HG02610 (cell line): ENCODE measurements around the gene NARS2.
"Not testable (repeated sequence)": the region's sequence is repeated elsewhere in the genome, so short reads cannot be mapped to it uniquely, and the experiment has no call there.

Experiments used
- ATAC-seq: cut with Tn5 transposase; IDR thresholded peaks from one replicate; pipeline ENCODE4 v1.9.1; 2021; ENCODE audit warnings: mild to moderate bottlenecking, moderate library complexity; ENCODE audit not compliant: unreplicated experiment

The NARS2 gene

GRCh38 chr11:78493413-78493975, 81.2 kb downstream of the NARS2 start:
- no peak for ATAC-seq

DNA sequence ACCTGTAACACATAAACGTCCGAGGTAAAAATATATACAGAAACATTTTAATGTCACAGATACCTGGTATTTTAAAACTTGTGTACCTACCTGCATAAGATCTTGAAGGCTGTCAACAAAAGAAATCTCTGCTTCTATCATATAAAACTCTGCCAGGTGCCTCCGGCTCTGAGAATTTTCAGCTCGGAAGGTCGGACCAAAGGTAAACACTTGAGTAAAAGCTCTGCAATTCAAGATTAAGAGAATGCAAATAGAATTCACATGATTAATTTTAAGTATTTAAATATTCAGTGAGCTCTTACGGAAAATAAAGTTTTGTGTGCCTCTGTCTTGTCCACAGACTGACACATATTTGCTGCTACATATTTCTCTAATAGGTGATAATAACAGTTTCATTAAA, 81.7 kb downstream of the NARS2 start:
- no peak for ATAC-seq

DNA sequence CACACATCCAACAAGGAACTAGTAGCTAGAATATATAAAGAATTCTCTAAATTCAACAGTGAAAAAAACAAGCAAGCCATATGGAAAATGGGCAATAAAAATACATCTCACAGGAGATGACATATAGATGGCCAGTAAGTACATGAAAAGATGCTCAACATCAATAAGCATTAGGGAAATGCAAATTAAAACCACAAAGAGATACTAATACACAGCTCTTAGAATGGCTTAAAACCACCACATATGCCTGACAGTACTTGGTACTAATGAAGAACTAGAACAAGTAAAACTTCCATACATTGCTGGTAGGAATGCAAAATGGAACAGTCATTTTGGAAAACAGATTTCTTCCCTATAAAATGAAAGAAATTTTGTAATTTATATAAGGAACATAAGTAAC, 85.5 kb downstream of the NARS2 start:
- ATAC-seq, result peak; percentile 49

GRCh38 chr11:78478536-78478935, 96.1 kb downstream of the NARS2 start:
- ATAC-seq, result no peak

GRCh38 chr11:78476066-78476465, 98.6 kb downstream of the NARS2 start:
- no peak for ATAC-seq

GRCh38 chr11:78474451-78474850, 100.2 kb downstream of the NARS2 start:
- no peak for ATAC-seq

DNA sequence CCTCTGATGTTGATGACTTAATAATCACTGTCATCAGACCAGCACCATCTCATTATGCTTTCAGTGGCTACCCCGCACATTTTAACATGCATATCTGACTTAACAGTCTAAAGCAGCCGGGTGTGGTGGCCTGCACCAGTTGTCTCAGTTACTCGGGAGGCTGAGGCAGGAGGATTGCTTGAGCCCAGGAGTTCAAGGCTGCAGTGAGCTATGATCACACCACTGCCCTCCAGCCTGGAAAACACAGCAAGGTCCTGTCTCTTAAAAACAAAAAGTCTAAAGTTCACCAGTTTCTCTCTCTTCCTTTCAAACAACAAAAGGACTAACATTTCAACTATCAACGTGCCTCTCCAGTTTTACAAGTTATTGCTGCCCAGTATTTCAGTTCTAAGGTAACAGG, 101.8 kb downstream of the NARS2 start:
- ATAC-seq, result no peak

GRCh38 chr11:78472382-78472781, 102.3 kb downstream of the NARS2 start:
- no peak for ATAC-seq

- no peak for ATAC-seq
These were observed 103.7 kb downstream of the NARS2 start for GRCh38 chr11:78470861-78471442.

- no peak for ATAC-seq
These were observed 104.8 kb downstream of the NARS2 start for GRCh38 chr11:78469896-78470295.

DNA sequence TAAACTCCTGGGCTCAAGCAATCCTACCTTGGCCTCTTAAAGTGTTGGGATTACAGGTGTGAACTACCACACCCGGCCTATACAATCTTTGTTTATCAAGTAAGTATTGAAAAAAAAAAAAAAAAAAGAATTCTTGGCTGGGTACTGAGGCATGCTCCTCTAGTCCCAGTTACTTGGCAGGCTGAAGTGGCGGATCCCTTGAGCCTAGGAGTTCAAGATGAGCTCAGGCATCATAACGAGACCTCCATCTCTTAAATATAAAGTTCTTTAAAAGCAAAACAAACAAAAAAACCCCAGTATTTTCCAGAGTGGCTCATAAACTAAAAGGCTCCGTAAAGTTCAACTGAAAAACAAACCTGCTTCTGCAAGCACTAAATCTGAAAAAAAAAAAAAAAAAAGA, 106.7 kb downstream of the NARS2 start:
- no peak for ATAC-seq

GRCh38 chr11:78467370-78467769, 107.3 kb downstream of the NARS2 start:
- no peak for ATAC-seq

DNA sequence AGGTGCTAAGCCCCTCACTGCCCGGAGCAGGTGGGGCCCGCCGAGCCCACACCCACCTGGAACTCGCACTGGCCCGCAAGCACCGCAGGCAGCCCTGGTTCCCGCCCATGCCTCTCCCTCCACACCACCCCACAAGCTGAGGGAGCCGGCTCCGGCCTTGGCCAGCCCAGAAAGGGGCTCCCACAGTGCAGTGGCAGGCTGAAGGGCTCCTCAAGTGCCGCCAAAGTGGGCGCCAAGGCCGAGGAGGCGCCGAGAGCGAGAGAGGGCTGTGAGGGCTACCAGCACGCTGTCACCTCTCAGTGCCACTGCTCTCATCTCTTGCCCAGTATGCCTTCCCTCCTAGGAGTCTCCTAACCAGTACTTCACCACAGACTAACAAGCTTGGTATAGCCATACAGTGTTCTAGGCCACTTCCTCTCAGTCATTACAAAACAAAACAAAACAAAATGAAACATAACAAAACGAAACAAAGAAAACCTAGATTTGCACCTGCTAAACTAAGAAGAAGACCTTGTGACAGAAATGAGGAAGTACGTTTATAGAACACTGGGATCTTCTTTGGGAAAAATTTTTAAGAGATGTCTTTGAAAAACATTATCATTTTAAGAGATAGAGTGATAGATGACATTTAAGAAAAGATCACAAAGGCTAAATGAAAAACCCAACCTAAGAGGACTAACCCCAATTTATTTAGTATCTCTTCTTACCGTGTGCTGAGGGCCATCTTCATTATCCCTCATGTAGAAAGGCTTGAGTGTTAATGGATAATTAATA, 109.3 kb downstream of the NARS2 start:
- peak; percentile 99 for ATAC-seq

GRCh38 chr11:78464787-78465168, 109.9 kb downstream of the NARS2 start:
- not testable (repeated sequence) for ATAC-seq

GRCh38 chr11:78460471-78460870, 114.2 kb downstream of the NARS2 start:
- ATAC-seq, result no peak

- no peak for ATAC-seq
These were observed 114.9 kb downstream of the NARS2 start for GRCh38 chr11:78459738-78460137.

DNA sequence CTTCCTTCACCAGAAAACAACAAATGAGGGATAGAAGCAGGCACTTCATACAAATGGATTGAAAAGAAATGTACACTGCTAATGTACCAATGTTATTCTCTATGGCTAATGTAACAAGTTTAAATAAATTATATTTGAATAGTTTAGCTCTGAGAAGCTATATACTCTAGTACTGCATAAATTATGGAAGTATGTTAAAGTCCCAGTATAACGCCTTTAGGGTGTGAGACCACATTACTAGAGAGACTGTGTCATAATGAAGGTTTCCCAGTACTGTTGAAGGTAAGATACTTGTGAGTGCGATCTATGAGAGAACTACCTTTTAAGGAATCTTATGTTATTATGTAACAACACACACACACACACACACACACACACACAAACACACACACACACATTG, 117.2 kb downstream of the NARS2 start:
- no peak for ATAC-seq

DNA sequence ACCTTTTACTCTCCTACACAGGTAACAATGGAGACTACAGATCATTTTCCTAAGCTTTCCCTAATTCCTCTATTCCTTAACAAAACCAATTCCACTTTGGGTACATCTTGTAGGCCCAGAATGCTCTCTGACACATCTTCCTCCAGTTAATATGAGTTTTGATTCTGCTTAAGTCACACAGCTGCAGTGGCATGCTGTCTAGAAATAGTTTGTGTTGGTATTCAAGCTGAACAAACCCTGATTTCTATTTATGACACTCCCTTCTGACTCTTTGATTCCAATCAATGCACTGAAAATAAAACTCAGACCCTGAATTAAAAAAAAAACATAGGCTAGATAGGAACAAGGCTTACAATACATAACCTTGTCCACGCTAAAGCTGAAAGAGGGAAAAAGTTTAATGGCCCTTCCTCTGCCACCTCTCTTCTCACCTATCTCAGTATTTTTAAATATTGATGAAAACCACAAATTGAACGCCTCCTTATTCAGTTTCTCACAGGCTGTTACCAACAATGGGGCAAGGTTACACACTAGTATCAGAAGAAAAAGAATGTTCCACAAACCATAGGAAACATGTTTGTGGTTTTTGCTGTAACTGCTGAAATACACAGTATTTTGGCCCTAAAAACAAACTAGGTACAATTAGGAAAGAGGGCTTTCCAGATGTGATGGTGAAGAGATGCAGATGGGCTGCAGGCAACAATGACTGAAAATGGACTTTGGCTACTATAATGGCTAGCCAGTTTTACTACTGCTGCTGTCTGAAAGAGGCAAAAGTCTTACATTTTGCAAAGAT, 121.3 kb downstream of the NARS2 start:
- ATAC-seq, result no peak

- ATAC-seq, result no peak
These were observed 123.1 kb downstream of the NARS2 start for GRCh38 chr11:78451371-78452150.

- no peak for ATAC-seq
These were observed 123.8 kb downstream of the NARS2 start for GRCh38 chr11:78450866-78451265.

DNA sequence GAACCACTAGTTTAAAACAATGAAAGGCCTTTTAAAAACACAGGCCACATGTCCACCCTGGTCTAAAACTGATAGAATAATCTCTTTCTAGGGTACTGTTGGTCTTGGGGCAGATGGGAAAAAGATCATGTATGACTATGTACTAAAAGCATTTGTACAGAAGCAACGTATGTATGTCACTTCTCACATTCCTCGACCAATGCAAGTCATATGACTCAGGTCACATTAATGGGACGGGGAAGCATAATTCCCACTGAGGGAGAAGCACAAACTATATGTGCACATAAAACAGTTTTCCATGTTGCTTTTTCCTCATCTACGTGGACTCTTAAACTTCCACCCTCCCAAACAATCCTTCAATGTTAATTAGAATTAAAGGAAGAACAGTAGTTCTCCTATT, 124.8 kb downstream of the NARS2 start:
- no peak for ATAC-seq
